Kidney (tissue), 14 donors: Measurements from ENCODE around the gene GDF10. TPM values are rescaled to one million over a fixed set of nuclear protein-coding genes. Genes with fewer than 3 reads are reported as not detected.
A peak's percentile ranks its signal among the peaks of the same experiment; 100 is the strongest.

Experiments
- DNase-seq, 5 donors: peaks; one replicate each; pipeline ENCODE4 v3.0.0-alpha.2; 2013 to 2020
- FAIRE-seq: peaks from 2 replicates; lab custom pipeline; 2012; peaks lifted over from hg19 to GRCh38; lab: Jason Lieb, UNC
- H3K27ac ChIP-seq, 2 donors: one replicate each; pipeline ENCODE4 v1.7.0; 2013; ENCODE audit warnings: low read depth in 2 of 2, low read length in 2 of 2, inconsistent platforms in 1 of 2
- H3K27me3 ChIP-seq: one replicate; pipeline ENCODE4 v1.7.1; 2013; ENCODE audit warnings: low read length, inconsistent platforms; ENCODE audit not compliant: control insufficient read depth, insufficient read depth
- H3K36me3 ChIP-seq, 3 donors: one replicate each; pipeline versions ENCODE4 v1.7.0 to v1.7.1; 2013; ENCODE audit warnings: low read length in 3 of 3, control low read depth in 1 of 3, inconsistent platforms in 1 of 3; ENCODE audit not compliant: insufficient read depth in 3 of 3, control insufficient read depth in 2 of 3
- H3K4me1 ChIP-seq, 3 donors: one replicate each; pipeline versions ENCODE4 v1.7.0 to v1.7.1; 2013; ENCODE audit warnings: low read length in 3 of 3, inconsistent platforms in 1 of 3, low read depth in 1 of 3; ENCODE audit not compliant: control insufficient read depth in 2 of 3, insufficient read depth in 2 of 3
- H3K4me3 ChIP-seq, 3 donors: one replicate each; pipeline versions ENCODE4 v1.7.0 to v1.8.1; 2013; ENCODE audit warnings: low read length in 3 of 3, control low read depth in 1 of 3, inconsistent platforms in 1 of 3
- H3K9ac ChIP-seq, 3 donors: one replicate each; pipeline versions ENCODE4 v1.7.0 to v1.7.1; 2013; ENCODE audit warnings: low read length in 3 of 3, control low read depth in 1 of 3, inconsistent platforms in 1 of 3
- H3K9me3 ChIP-seq, 3 donors: one replicate each; pipeline versions ENCODE4 v1.7.0 to v1.7.1; 2013; ENCODE audit warnings: low read length in 3 of 3, control low read depth in 1 of 3, inconsistent platforms in 1 of 3; ENCODE audit not compliant: control insufficient read depth in 2 of 3, insufficient read depth in 1 of 3
- intact Hi-C: fragments of 100-400 bp; cut with DNase I; formaldehyde crosslinking; loops from one replicate; pipeline ENCODE4 v1.11.1; 2022
- polyA plus RNA-seq: library from polyadenylated mRNA; stranded (reverse); fragments of 350-450 nt; fragmentation: Illumina TruSeq; extraction: RNeasy Lipid Tissue Mini Kit (QIAGEN cat#74804); gene quantifications from one replicate; pipeline ENCODE4 v1.2.3, GENCODE V29; 2014; ENCODE audit warnings: low read depth, low replicate concordance; ENCODE audit not compliant: insufficient read depth
- total RNA-seq: library from RNA; stranded (reverse); fragmentation: NEBNext Ultra II Directional; extraction: Animal tissue kit (Norgen Biotek cat#: 25700); gene quantifications from one replicate; pipeline ENCODE4 v1.2.1, GENCODE V29; 2021
- TF ChIP-seq, protein P1 (sequence below): IDR thresholded peaks from 3 replicates; pipeline ENCODE4 v1.5.1; 2012; ENCODE audit warnings: mild to moderate bottlenecking, moderate library complexity, borderline replicate concordance; ENCODE audit not compliant: insufficient read depth; ENCODE audit errors: extremely low read depth
- donor health status: control.
- donor health status: control.
- donor health status: control.
- donor health status: control.
- donor health status: control.
- donor health status: DM: yes; HTN: yes; CAD: no.
- donor health status: Normal renal cell carcinoma (clear cell type).

GDF10 gene
- total and polyA plus RNA-seq, 2 donors from 2014 or later = 1.1 TPM; not detected in 1

DNA sequence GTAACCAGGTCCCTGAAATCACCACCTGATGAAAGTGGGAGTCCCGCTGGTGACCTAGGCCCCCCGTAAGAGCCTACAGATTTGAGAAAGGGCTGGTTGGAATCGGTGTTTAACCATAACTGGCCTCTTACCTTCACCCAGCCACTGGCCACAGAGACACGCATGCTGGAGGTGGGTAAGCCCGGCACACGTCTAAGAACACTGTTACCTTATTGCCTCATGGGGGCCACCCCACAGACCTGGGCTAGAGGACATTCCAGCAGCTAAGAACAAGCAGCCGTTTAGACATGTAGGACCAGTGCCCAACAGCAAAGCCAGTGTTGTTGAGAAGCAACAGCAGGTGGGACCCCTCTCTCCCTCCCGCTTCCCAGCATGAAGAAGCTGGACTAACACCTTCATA lies 19.8 kb downstream of the GDF10 start:
- DNase-seq (peak in 1 of 5 donors; percentile 41), FAIRE-seq (no peak)
- Histone ChIP-seq H3K9ac (no peak overlapping the region), H3K36me3 (no peaks in the 10 kb centered on the region), H3K27ac (no peak overlapping the region), H3K4me1 (no peaks in the 10 kb centered on the region), H3K4me3 (no peak overlapping the region), H3K9me3 (no peaks in the 10 kb centered on the region), H3K27me3 (no peaks in the 10 kb centered on the region)
- TF ChIP-seq, protein P1, sequence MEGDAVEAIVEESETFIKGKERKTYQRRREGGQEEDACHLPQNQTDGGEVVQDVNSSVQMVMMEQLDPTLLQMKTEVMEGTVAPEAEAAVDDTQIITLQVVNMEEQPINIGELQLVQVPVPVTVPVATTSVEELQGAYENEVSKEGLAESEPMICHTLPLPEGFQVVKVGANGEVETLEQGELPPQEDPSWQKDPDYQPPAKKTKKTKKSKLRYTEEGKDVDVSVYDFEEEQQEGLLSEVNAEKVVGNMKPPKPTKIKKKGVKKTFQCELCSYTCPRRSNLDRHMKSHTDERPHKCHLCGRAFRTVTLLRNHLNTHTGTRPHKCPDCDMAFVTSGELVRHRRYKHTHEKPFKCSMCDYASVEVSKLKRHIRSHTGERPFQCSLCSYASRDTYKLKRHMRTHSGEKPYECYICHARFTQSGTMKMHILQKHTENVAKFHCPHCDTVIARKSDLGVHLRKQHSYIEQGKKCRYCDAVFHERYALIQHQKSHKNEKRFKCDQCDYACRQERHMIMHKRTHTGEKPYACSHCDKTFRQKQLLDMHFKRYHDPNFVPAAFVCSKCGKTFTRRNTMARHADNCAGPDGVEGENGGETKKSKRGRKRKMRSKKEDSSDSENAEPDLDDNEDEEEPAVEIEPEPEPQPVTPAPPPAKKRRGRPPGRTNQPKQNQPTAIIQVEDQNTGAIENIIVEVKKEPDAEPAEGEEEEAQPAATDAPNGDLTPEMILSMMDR = no peak
- intact Hi-C loops = loop anchor here (10.0 kb wide), 1 partner anchor 295 kb away; no protein-coding TSS in a partner anchor

DNA sequence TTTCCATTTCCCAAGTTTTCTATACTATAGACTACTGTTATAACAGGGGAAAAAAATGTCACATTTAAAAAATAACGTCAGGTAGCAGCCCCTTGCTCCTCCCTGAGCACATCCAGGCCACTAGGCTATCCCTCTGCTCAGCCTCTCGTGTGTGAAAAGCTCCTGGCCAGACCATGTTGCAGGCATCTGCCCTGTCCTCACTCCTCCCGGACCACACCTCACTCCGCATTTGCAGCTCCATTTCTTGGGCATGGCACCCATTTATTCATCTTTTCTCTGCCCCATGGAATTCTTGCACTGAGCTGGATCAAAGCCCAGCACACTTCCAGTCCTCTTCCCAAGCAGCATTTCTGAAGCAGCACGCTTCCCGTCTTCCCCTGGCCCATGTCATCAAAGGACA lies 20.8 kb downstream of the GDF10 start:
- intact Hi-C loops = no loop called here
- Histone ChIP-seq H3K36me3 (no peaks in the 10 kb centered on the region), H3K9me3 (no peaks in the 10 kb centered on the region), H3K9ac (no peak overlapping the region), H3K27ac (no peak overlapping the region), H3K4me1 (no peaks in the 10 kb centered on the region), H3K4me3 (no peak overlapping the region), H3K27me3 (no peaks in the 10 kb centered on the region)
- DNase-seq = peak in 1 of 5 donors; percentile 22
- TF ChIP-seq, protein P1 = no peak
- no peak for FAIRE-seq

DNA sequence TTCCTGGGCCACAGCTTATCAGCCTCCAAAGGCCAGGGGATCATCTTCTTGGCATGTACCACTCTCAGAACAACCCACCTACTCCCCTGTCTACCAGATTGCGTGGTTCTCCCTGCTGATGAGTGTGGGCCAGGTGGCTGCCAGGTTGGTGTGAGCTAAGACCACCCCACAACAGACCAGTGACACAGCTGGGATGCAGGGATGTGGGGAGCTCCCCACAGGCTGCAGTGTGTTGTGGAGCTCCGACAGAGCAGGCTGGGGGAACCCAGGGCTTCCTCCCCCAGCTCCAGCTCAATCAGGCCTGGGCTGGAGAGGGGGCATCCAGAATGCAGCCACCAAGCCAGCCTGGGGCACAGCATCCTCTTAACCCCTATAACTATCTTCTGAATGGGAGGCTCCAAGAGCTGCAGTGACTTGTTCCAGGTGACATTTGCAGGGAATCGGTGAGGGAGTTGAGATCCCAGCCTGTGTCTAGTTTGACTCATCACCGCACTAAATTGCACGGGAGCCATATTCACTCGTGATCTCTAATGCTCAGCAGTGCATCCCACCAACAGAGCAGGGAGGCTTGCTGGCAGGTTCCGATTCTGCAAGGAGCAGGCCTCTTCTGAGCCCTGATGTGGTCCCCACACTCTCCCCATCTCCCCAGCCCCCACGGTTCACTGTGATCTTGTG lies 21.7 kb downstream of the GDF10 start:
- H3K36me3 ChIP-seq = no peaks in the 10 kb centered on the region
- FAIRE-seq (no peak), DNase-seq (no peak)
- TF ChIP-seq, protein P1 = no peak
- no peak overlapping the region for H3K4me3 ChIP-seq
- H3K4me1 ChIP-seq = no peaks in the 10 kb centered on the region
- H3K9ac ChIP-seq = no peak overlapping the region
- H3K9me3 ChIP-seq = no peaks in the 10 kb centered on the region
- H3K27me3 ChIP-seq = no peaks in the 10 kb centered on the region
- H3K27ac ChIP-seq = no peak overlapping the region
- intact Hi-C loops = no loop called here
